GM21390 (cell line): ENCODE measurements around the gene TBC1D16.

ENCODE experiments used
- ATAC-seq: cut with Tn5 transposase; IDR thresholded peaks from one replicate; pipeline ENCODE4 v1.9.1; 2021; ENCODE audit not compliant: unreplicated experiment

Gene TBC1D16

DNA sequence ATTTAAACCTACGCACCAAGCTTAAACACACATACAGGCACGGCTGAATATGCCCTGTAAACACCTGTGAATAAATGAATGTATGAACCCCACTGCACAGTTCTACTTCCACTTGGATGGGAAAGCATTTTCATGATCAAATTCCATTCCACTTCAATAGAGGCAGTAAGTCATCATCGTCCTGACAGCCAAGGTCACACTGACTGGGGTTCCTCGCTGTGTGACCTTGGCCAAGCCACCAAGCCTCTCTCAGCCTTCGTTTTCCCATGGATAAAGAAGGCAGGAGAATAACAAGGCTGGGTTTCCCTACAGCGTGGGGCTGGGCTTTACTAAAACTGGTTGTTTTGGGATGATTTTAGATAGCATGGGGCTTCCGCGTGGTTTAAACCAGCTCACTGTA lies 82.8 kb downstream of the TBC1D16 start:
- ATAC-seq: no peak

DNA sequence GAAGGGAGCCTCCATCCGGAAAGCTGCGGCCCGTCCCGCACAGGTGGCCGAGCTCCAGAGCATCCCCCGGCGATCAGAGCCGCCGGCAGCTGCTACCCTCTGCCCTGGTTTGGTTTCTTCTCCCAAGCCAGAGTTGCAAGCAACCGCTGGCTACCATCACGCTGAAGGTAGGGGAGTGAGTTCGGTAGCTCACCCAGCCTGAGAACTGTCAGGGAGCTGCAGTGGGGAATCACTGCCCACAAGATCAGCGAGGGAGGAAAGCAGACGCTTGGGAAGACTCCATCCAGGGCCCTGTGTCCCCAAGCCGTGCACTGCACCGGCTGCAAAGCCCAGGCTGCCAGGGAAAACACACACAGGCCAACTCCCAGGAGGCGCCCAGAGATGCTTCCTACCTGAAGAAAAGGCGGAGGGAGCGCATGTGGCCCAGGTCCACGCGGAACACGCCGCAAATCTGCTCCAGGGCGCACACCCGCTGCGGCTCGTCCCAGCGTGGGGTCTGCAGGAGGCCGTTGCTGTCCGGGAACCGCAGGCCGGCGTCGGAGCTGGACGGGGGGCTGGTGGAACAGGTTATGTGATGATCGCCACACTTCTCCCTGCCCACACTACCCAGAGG lies 83.3 kb downstream of the TBC1D16 start:
- ATAC-seq: no peak

DNA sequence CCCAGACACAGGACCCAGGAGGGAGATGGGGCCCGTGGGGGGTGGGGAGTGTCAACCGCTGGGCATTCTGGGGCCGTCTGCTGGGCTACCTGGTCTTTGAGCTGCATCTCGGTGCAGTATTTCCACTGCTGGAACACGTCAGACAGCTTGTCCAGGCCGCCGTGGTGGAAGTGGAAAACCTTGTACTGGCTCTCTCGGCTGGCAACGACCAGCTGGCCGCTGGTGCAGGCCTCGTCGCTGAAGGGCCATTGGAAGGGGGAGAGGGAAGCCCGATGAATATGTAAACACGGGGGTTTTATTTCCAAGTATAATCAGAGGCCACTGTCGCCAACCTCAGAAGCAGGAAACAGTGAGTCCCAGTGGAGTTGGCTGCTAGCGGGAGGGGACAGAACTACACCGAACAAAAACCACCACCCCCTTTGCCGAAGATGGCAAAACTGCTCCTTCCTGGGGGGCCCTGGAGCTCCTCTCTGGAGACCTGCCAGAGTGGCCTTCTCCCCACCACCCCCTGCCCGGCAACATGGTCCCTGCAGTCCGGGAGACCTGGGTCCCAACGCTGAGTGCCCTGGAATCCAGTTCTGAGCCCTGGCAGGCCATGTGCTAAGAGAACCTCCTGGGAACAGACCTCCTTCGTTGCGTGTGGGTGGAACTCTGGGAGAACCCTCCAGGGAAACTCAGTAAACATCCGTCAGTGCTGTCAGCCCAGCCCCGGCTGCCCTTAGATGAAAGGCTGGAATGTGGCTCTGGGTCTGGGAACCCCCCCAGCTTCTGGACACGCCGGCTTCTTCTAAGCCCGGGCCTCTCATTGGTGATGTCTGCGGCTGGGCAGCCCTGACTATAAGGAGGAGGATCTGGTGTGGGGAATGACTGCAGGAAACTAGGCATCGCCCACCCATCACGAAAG lies 84.1 kb downstream of the TBC1D16 start:
- ATAC-seq: no peak

DNA sequence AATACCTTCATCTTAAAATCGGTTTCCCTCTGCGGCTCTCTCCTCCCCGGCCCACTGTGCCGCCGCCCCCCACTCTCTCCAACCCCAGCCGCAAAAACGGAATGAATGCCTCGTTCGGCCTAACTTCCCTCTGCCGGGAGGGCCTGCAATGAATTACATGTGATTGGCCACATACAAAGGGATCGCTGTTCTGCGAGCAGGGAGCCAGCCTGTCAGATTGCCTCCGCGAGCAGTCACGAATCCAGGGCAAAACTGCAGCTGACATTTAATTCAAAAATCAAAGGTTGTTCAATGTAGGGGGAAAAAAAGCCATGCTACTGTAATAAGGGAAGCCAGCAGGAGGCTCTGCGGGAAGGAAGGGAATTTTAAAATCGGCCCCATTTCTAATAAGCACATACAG lies 84.9 kb downstream of the TBC1D16 start:
- ATAC-seq: no peak

DNA sequence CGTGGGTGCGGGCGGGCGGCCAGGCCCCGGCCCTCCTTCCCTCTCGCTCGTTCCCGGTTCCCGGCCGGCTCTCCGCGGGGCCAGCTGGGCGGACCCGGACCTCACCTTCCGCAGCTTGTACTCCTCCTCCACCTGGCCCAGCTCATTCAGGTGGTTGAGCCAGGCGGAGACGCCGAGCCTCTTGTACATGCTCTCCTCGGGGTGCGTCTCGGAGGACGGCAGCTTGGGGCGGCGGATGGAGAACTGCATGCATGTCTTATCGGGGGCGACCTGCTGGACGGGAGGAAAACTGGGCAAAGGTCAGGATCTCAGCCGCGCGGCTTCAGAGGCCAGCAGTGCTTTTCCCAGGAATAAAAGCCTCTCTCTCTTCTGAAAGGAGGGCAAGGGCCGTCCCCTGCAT lies 85.4 kb downstream of the TBC1D16 start:
- ATAC-seq: no peak

DNA sequence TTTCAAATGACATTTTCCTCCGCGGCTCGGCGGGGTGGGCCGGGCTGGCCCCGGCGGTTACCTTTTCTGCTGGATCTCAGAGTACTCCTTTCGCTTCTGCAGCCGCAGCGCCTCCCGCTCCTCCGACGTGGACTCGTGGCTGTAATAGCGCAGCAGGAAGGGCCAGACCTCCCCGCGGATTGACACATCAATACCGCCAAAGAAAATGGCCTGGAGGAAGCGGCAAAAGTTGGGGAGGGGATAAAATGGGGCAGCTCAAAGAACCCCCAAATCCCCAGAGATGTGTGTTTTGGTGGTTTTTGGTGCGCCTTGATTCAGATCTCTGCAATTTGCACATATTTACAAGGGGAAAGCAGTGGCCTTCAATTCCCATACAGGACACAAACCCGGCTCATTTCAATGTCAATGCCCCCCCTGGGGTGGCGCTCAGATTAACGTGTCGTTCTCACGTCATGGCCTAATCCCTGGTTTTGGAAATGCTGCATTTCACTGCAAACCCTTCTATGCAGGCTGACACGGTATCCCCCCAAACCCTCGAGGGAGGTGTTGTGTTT lies 85.9 kb downstream of the TBC1D16 start:
- no peak for ATAC-seq

DNA sequence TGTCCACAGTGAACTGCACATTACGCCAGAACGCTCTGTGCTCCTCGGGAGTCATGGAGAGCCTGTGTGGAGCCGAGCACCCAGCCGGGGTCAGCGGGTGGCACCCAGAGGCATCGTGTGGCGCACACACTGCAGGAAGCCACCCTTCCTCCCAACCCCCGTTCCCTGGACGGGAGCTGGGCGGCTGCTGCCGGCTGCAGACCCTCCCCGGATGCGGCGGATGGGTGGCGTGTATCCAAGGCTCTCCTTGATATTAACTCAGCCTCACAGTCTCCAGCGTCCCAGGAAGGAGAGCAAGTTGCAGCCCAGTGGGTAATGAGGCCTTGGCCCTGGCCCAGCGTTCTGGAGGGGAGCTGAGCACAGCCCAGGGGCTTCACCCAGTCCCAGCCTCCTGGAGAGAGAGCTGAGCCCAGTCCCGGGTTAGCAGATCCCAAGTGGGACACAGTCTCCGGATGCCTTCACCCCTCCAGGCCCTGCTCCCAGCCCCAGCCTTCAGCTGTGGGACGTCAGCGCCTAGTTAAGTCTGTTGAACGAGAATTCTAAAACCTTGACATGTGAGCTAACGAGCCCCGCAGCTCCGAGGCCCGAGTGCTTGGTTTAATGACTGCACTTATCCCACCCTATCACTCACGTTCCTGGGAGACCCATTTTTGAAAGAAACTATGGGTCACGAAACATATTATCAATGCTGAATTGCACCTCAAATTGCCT lies 86.6 kb downstream of the TBC1D16 start:
- no peak for ATAC-seq

DNA sequence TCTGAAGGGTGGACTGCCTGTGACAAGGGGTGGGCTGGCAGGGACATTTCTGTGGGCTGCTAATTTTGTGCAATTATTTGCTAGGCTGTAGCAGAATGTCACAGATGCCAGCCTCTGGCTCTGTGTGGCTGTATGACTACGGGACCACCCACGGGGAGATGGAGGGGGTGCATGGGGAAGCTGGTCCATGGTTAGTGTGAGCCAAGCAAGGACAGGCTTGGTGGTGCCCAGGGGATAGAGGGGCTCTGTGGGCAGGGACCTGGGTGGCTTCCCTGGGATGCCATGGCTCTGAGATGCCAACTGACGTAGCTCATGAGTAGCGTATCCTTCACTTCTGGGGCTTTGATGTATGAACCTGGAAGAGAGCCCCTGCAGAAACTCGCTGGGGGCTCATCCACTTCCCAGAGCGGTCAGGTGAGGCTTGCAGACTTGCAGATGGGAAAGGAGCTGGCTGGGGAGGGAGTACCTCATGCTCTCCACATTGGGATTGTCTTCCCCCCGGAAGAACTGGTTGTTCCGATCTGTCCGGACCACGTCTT lies 87.2 kb downstream of the TBC1D16 start:
- ATAC-seq: no peak

DNA sequence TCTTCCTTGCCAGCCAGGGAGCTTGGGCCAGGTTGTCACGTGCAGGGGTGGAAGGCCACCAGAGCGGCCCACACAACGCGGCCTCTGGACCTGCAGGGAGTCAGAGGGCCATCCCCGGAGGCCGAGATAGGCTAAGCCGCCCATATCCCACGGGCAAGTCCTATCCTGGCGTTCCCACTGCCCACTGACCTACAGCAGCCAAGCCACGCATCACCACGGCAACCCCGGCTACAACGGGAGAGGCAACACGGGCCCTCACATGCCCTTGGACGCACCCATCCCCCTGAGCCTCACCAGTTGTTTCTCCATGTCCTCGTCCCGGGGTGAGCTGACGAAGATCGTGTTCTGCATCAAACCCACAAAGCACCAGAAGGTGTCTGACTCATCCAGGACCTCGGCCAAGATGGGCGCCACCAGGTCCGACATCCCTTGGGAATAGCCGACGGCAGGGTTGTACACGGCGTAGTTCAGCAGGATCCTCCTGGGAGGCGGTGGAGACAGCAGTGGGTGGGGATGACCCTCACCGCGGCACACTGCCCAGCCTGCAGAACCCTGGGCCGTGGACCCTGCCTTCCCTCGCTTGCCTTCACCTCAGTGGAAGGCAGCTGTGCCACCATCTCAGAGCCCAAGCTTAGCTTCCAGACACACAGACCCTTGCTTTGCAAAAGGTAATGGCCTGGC lies 88.2 kb downstream of the TBC1D16 start:
- ATAC-seq: no peak

DNA sequence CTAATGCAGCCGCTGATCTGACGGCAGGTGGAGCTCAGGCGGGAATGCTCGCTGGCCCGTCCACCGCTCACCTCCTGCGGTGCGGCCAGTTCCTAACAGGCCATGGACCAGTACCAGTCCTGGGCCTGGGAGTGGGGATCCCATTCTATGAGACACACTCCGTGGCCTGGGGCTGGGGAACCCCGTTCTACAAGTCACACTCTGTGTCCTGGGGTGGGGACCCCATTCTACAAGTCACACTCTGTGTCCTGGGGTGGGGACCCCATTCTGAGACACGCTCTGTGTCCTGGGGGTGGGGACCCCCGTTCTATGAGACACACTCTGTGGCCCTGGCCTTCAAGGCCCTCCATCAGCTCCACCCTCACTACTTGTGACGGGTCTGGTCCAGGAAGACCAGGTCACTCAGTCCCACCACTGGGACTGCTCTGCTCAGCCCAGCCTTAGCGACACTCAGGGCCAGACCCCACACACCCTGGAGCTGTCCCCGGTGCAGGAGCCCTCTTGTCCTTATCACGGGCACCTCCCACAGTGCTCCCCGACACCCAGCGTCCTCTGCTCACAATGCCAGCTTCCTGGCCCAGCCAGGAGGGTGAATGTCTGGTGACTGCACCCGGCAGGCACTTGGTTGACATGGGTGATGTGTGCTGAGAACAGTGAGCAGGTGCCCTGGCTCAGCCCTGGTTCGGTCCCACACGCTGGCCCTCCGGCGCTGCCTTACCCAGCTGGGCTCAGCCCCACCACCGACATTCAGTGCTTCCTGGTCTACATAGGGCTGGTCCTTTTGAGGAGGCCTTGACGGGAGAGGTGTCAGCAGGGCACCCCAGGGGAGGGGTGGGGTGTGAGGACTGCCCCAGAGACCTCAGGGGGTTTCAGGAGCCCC lies 89.1 kb downstream of the TBC1D16 start:
- no peak for ATAC-seq

DNA sequence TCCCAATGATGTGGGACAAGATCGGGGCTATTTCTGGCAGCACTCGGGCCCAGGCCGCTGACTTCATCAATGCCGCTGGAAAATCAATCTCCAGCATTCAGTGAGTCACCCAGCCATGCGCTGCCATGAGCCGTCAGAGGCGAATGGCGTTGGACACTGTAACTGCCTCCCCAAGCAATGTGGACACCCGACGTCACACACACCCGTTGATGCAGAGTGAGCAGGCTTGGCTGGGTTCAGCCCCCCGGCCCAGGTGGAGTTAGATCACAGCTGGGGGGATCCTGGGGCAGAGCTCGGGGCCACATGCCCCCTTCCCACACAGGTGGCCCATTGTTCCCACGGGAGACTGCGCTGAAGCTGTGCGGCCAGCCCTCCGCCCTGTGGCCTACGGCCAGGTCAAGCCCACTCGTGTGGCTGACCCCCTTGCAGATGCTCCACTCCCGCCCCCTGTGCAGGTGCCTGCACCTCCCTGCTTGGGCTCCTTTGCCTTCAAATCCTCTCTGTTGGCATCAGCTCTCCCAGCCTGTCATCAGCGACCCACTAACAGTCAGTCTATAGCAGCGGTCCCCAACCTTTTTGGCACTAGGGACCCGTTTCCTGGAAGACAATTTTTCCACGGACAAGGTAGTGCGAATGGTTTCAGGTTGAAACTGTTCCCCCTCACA lies 89.9 kb downstream of the TBC1D16 start:
- ATAC-seq: no peak

DNA sequence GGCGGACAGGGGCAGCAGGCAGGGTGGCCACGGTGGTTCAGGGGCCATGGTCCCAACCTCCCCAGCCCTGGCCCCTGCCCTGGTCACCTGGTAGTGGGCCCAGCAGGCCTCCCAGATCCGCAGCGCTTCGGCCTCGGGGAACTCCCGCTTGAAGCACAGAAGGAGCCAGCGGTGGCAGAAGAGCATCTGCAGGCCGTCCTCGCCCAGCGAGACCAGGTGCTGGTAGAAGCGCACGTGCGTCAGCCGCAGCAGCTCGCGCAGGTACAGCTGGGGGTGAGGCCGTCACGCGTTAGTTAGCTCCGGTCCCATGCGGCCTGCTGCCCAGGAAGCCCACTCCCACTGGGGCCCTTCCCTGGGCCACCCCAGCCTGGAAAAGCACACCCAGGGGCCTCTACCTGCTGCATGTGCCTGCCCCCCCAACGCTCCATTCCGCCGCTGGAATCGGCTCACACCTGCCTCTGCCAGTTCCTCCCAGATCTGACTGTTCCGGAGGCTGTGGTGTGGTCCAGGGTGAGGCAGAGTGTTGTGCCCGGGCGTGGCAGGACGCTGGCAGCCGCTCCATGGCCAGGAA lies 90.8 kb downstream of the TBC1D16 start:
- ATAC-seq: no peak

DNA sequence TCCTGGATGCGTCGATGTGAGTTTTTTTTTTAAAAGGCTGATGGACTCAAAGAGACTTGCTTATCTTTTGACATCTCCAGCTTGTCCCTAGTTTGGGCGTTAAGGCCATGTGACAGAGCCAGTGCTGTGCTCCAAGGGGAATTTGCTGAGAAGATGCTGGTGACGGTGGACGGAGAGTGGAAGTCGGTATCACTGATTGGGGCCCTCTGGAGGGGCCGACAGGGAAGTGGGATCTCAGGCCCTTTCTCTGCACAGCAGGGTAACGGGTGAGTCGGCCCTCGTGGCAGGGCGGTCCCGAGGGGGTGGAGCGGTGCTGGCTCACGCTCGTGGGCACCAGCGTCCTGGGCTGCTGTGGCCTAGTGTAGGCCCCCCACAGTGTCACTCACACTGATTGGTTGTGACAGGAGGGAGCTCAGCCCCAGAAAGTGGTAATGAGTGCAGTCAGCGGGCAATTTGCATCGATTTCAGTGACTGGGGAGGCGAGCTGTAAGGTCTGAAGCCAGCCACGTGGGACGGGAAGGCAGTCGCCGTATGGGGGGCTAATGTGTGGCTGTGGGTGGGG lies 91.3 kb downstream of the TBC1D16 start:
- ATAC-seq: no peak

DNA sequence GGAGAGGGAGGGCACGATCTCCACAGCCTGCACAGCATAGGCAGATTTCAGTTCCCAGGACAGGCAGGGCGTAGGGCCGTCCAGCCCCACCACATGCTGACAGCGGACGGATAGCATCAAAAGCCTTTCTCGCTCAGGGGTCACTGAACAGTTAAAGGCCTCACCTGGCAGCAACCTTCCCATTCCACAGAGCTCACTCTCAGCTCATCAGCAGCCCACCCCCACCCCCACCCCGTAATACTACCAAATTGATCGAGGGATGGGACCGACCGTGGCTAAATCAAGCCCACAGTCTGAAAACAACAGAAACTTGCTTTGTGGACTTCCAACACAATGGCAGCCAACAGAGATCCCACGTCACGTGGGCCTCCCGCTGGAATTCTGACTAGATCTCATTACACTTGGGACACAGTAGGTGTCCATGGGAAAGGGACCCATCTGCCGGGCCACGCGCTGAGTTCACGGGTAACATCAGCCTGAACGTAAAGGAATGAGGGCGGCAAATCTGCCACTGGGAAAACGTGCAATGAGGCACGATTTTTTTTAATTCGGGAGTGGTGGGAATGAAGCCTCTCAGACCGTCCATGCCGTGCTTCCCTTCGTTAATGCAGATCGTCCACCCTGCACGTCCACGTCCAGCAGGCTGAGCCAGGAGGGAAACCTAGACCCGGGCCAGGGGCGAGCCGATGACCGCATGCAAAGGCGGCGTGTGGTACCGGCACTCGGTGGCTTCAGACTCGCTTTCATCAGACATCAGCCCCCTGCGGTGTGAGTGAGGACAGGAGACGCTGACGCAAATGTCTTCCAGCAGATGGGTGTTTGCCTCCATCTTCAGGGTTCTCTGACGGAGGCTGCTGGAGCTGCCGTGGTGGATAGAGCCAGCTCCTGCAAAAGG lies 92.1 kb downstream of the TBC1D16 start:
- ATAC-seq: no peak

DNA sequence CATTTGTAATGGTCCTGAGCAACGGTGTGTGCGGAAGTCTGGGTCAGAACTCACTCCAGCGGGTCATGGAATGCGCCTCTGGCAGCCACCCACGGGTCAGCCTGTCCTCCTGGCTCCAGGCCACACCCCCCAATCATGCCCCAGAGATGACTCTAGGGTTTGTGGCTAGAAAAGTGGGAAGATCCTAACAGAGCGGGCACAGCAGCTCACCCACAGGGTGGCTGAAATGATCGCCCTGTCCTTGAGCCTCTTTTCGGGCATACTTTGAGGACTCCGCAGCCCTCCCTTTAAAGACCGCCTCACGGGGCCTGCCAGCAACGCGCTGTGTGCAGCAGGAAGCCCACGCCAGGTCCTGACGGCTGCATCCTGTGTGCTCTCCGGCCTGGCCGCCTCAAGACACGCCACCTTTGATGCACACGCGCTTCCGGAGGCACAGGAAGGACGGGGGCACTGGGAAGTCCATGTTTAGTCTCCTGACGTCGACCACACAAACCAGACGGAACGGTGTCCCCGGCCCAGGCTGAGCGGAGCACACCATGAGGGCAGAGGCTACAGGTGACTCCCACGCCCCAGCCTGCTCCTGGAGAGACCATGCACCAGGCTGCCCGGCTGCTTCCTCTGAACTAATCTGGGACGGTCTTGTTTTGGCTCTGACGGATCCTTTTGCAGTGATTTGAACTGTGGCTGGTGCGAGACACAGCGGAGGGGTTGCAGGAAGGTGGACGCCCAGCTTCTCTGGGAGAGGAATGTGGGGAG lies 92.9 kb downstream of the TBC1D16 start:
- ATAC-seq: no peak

DNA sequence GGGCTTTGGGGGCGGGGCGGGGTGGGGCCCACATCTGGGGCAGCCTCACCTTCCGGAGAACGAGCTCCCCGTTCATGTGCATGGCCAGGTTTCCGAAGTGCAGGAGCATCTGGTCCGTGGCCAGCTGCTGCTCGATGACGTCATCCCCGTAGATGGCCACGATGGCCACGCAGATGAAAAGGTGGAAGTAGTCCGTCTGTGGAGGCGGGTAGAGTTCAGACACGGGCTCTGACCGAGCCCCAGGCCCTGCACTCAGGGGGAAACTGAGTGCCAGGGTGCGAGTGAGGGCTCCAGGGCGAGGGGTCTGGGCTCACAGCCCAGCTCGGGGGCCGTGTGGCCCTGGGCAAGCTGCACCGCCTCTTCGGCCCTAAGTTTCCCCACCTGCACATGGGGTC lies 93.7 kb downstream of the TBC1D16 start:
- ATAC-seq: no peak
